IMR-90 (cell line): Measurements from ENCODE around the gene DSCAML1. TPM values are rescaled to one million over a fixed set of nuclear protein-coding genes. Genes with fewer than 3 reads are reported as not detected.

ENCODE experiments used
- ATAC-seq: fragments of 200-7000 bp; cut with Tn5 transposase; 2 replicates; pipeline ENCODE4 v1.9.1; 2020; ENCODE audit warnings: low read depth, mild to moderate bottlenecking, moderate library complexity
- BruUV-seq: library from RNA; stranded (reverse); fragments of 400-500 nt; replicated peaks from 2 replicates; lab custom pipeline; 2021; lab: Mats Ljungman, UMichigan
- CTCF ChIA-PET: fragments of 300-600 bp; formaldehyde crosslinking; extraction: SDS; loops from one replicate; lab custom pipeline; 2021; ENCODE audit warnings: antibody characterized with exemption; lab: Yijun Ruan, JAX
- POLR2A ChIA-PET: fragments of 300-600 bp; sonication (Branson Sonifier 250); formaldehyde crosslinking; loops from one replicate; lab custom pipeline; 2022; ENCODE audit warnings: antibody characterized with exemption; ENCODE audit not compliant: unreplicated experiment; lab: Charles Lee
- DNase-seq: peaks from one replicate; pipeline ENCODE4 v3.0.0; 2013
- H2AFZ ChIP-seq: replicated peaks from 2 replicates; pipeline ENCODE3; 2013; ENCODE audit warnings: low read length, mild to moderate bottlenecking; ENCODE audit not compliant: poor library complexity
- H2AK5ac ChIP-seq: 2 replicates; pipeline ENCODE4 v1.6.1; 2013; ENCODE audit warnings: low read depth, low read length, inconsistent platforms
- H2AK9ac ChIP-seq: replicated peaks from 2 replicates; pipeline ENCODE3; 2013; ENCODE audit warnings: mild to moderate bottlenecking, low read depth, low read length, moderate library complexity; ENCODE audit not compliant: poor library complexity
- H2BK120ac ChIP-seq: 2 replicates; pipeline ENCODE4 v1.6.1; 2013; ENCODE audit warnings: low read depth, low read length, inconsistent platforms
- H2BK15ac ChIP-seq: 3 replicates; pipeline ENCODE4 v1.6.1; 2013; ENCODE audit warnings: low read depth, low read length, inconsistent platforms
- H2BK20ac ChIP-seq: 2 replicates; pipeline ENCODE4 v1.6.1; 2013; ENCODE audit warnings: low read depth, mild to moderate bottlenecking, inconsistent platforms, low read length, moderate library complexity
- H2BK5ac ChIP-seq: 2 replicates; pipeline ENCODE4 v1.6.1; 2013; ENCODE audit warnings: mild to moderate bottlenecking, low read depth, low read length, inconsistent platforms; ENCODE audit not compliant: poor library complexity, severe bottlenecking
- H3K14ac ChIP-seq: replicated peaks from 2 replicates; pipeline ENCODE4 v1.6.1; 2013; ENCODE audit warnings: low read depth, low read length, inconsistent platforms
- H3K18ac ChIP-seq: 2 replicates; pipeline ENCODE4 v1.6.1; 2013; ENCODE audit warnings: low read depth, low read length, control low read depth
- H3K23ac ChIP-seq: 2 replicates; pipeline ENCODE4 v1.6.1; 2013; ENCODE audit warnings: low read depth, low read length, inconsistent platforms
- H3K27ac ChIP-seq: 2 replicates; pipeline ENCODE4 v1.5.1; 2013; ENCODE audit warnings: mild to moderate bottlenecking, control low read depth, low read length; ENCODE audit not compliant: insufficient read depth
- H3K27me3 ChIP-seq: 2 replicates; pipeline ENCODE4 v1.6.1; 2013; ENCODE audit warnings: low read length; ENCODE audit not compliant: control insufficient read depth, insufficient read depth
- H3K36me3 ChIP-seq: 2 replicates; pipeline ENCODE4 v1.6.1; 2013; ENCODE audit warnings: low read length, mixed read lengths; ENCODE audit not compliant: control insufficient read depth, insufficient read depth
- H3K4ac ChIP-seq: 2 replicates; pipeline ENCODE4 v1.6.1; 2013; ENCODE audit warnings: low read depth, low read length, inconsistent platforms
- H3K4me1 ChIP-seq: 2 replicates; pipeline ENCODE4 v1.6.1; 2013; ENCODE audit warnings: low read length, mixed read lengths; ENCODE audit not compliant: control insufficient read depth, insufficient read depth
- H3K4me2 ChIP-seq: 2 replicates; pipeline ENCODE4 v1.6.1; 2013; ENCODE audit warnings: low read depth, mild to moderate bottlenecking, control low read depth, low read length, moderate library complexity
- H3K4me3 ChIP-seq: 2 replicates; pipeline ENCODE4 v1.5.1; 2013; ENCODE audit warnings: low read depth, mild to moderate bottlenecking, control low read depth, low read length, moderate library complexity; ENCODE audit not compliant: insufficient read depth
- H3K56ac ChIP-seq: 2 replicates; pipeline ENCODE4 v1.6.1; 2013; ENCODE audit warnings: low read length, inconsistent platforms; ENCODE audit not compliant: insufficient read depth; ENCODE audit errors: extremely low read depth
- H3K79me1 ChIP-seq, 2 experiments: 2 replicates each; pipeline ENCODE4 v1.6.1; 2013; ENCODE audit warnings: low read length in 2 of 2, inconsistent platforms in 1 of 2, low read depth in 1 of 2
- H3K9ac ChIP-seq: 2 replicates; pipeline ENCODE4 v1.6.1; 2013; ENCODE audit warnings: low read depth, low read length, control low read depth
- H3K9me1 ChIP-seq: 2 replicates; pipeline ENCODE4 v1.6.1; 2013; ENCODE audit warnings: low read length, inconsistent platforms; ENCODE audit not compliant: insufficient read depth
- H3K9me3 ChIP-seq: 2 replicates; pipeline ENCODE4 v1.6.1; 2013; ENCODE audit warnings: low read length; ENCODE audit not compliant: control insufficient read depth, insufficient read depth
- H4K20me1 ChIP-seq: 2 replicates; pipeline ENCODE4 v1.6.1; 2013; ENCODE audit warnings: low read length, inconsistent platforms; ENCODE audit not compliant: insufficient read depth
- H4K5ac ChIP-seq: 2 replicates; pipeline ENCODE4 v1.6.1; 2013; ENCODE audit warnings: mild to moderate bottlenecking, low read depth, low read length, control low read depth
- H4K8ac ChIP-seq, 2 experiments: 2 replicates each; pipeline ENCODE4 v1.6.1; 2013; ENCODE audit warnings: low read depth in 2 of 2, low read length in 2 of 2, control low read depth in 1 of 2, inconsistent platforms in 1 of 2
- H4K91ac ChIP-seq: 2 replicates; pipeline ENCODE4 v1.6.1; 2013; ENCODE audit warnings: low read depth, low read length, inconsistent platforms; ENCODE audit not compliant: insufficient read depth
- BHLHE40 ChIP-seq: fragments of 150-350 bp; IDR thresholded peaks from 2 replicates; pipeline ENCODE4 v1.6.1; 2016; ENCODE audit warnings: mild to moderate bottlenecking, low read depth, low read length
- CEBPB ChIP-seq: IDR thresholded peaks from 2 replicates; pipeline ENCODE4 v1.6.1; 2012; ENCODE audit warnings: low read depth, low read length, improper control_type of control experiment
- MAZ ChIP-seq: IDR thresholded peaks from 2 replicates; pipeline ENCODE4 v1.6.1; 2012; ENCODE audit warnings: low read depth, mild to moderate bottlenecking, low read length, improper control_type of control experiment, moderate library complexity, borderline replicate concordance
- MXI1 ChIP-seq: IDR thresholded peaks from 2 replicates; pipeline ENCODE4 v1.6.1; 2012; ENCODE audit warnings: low read depth, mild to moderate bottlenecking, low read length, moderate library complexity, borderline replicate concordance
- POLR2A ChIP-seq: IDR thresholded peaks from 2 replicates; pipeline ENCODE4 v1.6.1; 2012; ENCODE audit warnings: mild to moderate bottlenecking, low read depth, low read length
- RCOR1 ChIP-seq: IDR thresholded peaks from 2 replicates; pipeline ENCODE4 v1.6.1; 2012; ENCODE audit warnings: mild to moderate bottlenecking, low read length, improper control_type of control experiment; ENCODE audit not compliant: insufficient replicate concordance
- WGBS, 2 experiments: methylation state at CpG; one replicate each; pipeline versions ENCODE4 v1.1.5 to v1.1.7; 2013; ENCODE audit warnings: missing lambda C conversion rate in 2 of 2; ENCODE audit not compliant: insufficient read length in 1 of 2; ENCODE audit errors: extremely low coverage in 2 of 2; 5-methylcytosine and 5-hydroxymethylcytosine counted together
- dilution Hi-C: fragments of 300-500 bp; cut with HindIII; formaldehyde crosslinking; loops from one replicate; pipeline ENCODE4 v1.14.3; 2018; ENCODE audit warnings: low sequenced_read_pairs; ENCODE audit not compliant: unreplicated experiment
- in situ Hi-C: fragments of 300-500 bp; cut with MboI; formaldehyde crosslinking; loops from 3 replicates; pipeline ENCODE4 v1.14.3; 2019; ENCODE audit warnings: low sequenced_read_pairs, inconsistent platforms, mixed read lengths
- intact Hi-C: fragments of 100-400 bp; cut with micrococcal nuclease; formaldehyde crosslinking; loops from 2 replicates; pipeline ENCODE4 v1.10.0; 2022
- polyA plus RNA-seq, 3 experiments: library from polyadenylated mRNA; depleted of rRNA; stranded (reverse); fragments of >200 nt; gene quantifications; 2 replicates each; pipeline ENCODE4 v1.2.3, GENCODE V29; 2012; ENCODE audit warnings: low replicate concordance in 1 of 3
- total RNA-seq: library from RNA; depleted of rRNA; stranded (reverse); fragments of >200 nt; gene quantifications from 2 replicates; pipeline ENCODE4 v1.2.3, GENCODE V29; 2012

Gene DSCAML1
- total and polyA plus RNA-seq, 2 of the 4 experiments (the other 2 are of a cell fraction): not detected

GRCh38 chr11:117396970-117397369 is 400.0 kb downstream of the DSCAML1 start:
- Histone ChIP-seq H3K4me2 (no peak overlapping the region), H3K9ac (no peak overlapping the region), H3K23ac (no peak overlapping the region), H3K18ac (no peak overlapping the region), H4K5ac (no peak overlapping the region), H2BK15ac (no peak overlapping the region), H3K4me1 (no peaks in the 10 kb centered on the region), H3K27ac (no peak overlapping the region), H2AFZ (no peak overlapping the region), H3K4me3 (no peak overlapping the region), H3K79me1 (no peaks in the 10 kb centered on the region), H3K9me1 (no peaks in the 10 kb centered on the region), H4K8ac (no peak overlapping the region), H2AK5ac (no peak overlapping the region), H4K91ac (no peak overlapping the region), H3K14ac (no peak overlapping the region), H2AK9ac (no peak overlapping the region), H4K20me1 (no peaks in the 10 kb centered on the region), H3K27me3 (no peaks in the 10 kb centered on the region), H2BK20ac (no peak overlapping the region), H3K4ac (no peak overlapping the region), H2BK120ac (no peak overlapping the region), H2BK5ac (no peak overlapping the region), H3K56ac (no peak overlapping the region), H3K36me3 (peaks cover 54% of the 10 kb centered on the region), H3K9me3 (peaks cover 6% of the 10 kb centered on the region; the same call in 1 of the 2 replicates)
- CTCF ChIA-PET: no interaction called here
- POLR2A ChIA-PET: no interaction called here
- in situ Hi-C loops (no loop called here), dilution Hi-C loops (no loop called here), intact Hi-C loops (no loop called here)
- ATAC-seq (no peak), DNase-seq (no peak)
- BruUV-seq: no TSS peak
- TF ChIP-seq CEBPB (no peak), RCOR1 (no peak), MXI1 (no peak), MAZ (no peak), POLR2A (no peak), BHLHE40 (no peak)
- 100% methylated on average over 1 of the region's 8 CpGs; no CpG with 5 or more reads in 1 of the 2 experiments for WGBS, 2 experiments
